Activated T-cell treated with anti-CD3 and anti-CD28 coated beads, Interleukin-2, amount 50 U/mL, for 24 hours (primary cell): ENCODE measurements around the gene CXCR1.

Experiments used
- DNase-seq: peaks from one replicate; pipeline ENCODE4 v3.0.0-alpha.2; 2020
- H3K27ac Mint-ChIP-seq: 2 replicates; pipeline ENCODE4 v1.8.0; 2020; ENCODE audit warnings: mild to moderate bottlenecking, mixed read lengths
- H3K27me3 Mint-ChIP-seq: 2 replicates; pipeline ENCODE4 v1.8.0; 2020; ENCODE audit warnings: mixed read lengths
- H3K36me3 Mint-ChIP-seq: 2 replicates; pipeline ENCODE4 v1.8.0; 2020; ENCODE audit warnings: low read depth, mixed read lengths
- H3K4me1 Mint-ChIP-seq: 2 replicates; pipeline ENCODE4 v1.8.0; 2020; ENCODE audit warnings: low read depth, mixed read lengths
- H3K4me3 Mint-ChIP-seq: 2 replicates; pipeline ENCODE4 v1.8.0; 2020; ENCODE audit warnings: mild to moderate bottlenecking, moderate library complexity, mixed read lengths
- H3K9me3 Mint-ChIP-seq: 2 replicates; pipeline ENCODE4 v1.8.0; 2020; ENCODE audit warnings: mixed read lengths

Gene CXCR1

DNA sequence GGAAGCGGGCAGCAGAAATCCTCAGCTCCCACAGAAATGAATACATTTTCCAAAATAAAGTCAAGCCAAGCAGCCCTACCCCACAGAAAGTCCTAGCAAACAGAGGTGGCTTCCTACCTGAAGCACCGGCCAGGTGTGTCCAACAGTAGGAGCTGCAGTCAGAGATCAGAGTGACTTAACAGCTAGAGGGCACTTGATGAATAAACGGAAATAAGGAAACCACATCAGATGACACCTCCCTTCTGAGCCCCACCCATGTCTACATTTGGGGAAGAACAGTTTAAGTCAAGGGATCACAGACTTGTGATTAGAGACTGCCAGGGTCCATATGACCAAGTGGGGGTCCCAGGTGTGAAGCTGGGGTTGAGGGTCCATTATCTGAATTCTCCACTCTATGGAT, at the start of gene CXCR1:
Gene CXCR1 (minus strand): TSS at position 172 of the 400 bp plus-strand sequence. CDS start 1,751 bp downstream, outside the sequence.
- H3K4me3 Mint-ChIP-seq, result no peak within 1 kb of the TSS
- peak; percentile 35 for DNase-seq
- no peaks in the 10 kb centered on the region for H3K9me3 Mint-ChIP-seq
- H3K27ac Mint-ChIP-seq, result peak within 1 kb of the TSS; percentile 37
- no peaks in the 10 kb centered on the region for H3K27me3 Mint-ChIP-seq
- H3K36me3 Mint-ChIP-seq, result no peaks in the 10 kb centered on the region
- peaks cover 28% of the 10 kb centered on the region for H3K4me1 Mint-ChIP-seq

DNA sequence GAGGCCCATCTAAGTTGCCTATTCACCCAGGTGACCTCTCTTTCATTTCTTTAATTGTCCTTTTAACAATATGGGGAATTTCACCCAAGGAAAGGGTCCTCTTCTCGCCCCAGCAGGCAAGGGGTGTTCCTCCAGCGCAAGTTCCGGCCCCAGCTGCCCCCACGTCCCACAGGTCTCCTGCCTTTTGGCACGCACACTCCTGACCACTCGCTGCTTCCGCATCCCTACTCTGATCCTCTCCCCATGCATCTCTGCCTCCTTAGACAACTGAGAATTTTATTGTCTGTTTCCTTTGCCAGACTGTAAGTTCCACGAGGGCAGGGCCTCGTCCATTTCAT, 49.5 kb upstream of the CXCR1 start:
- Mint-ChIP-seq H3K4me3 (peak overlapping the region; percentile 91), H3K4me1 (peaks cover 33% of the 10 kb centered on the region), H3K9me3 (no peaks in the 10 kb centered on the region), H3K27ac (peak overlapping the region; percentile 94), H3K27me3 (no peaks in the 10 kb centered on the region), H3K36me3 (peaks cover 44% of the 10 kb centered on the region)
- DNase-seq, result no peak

DNA sequence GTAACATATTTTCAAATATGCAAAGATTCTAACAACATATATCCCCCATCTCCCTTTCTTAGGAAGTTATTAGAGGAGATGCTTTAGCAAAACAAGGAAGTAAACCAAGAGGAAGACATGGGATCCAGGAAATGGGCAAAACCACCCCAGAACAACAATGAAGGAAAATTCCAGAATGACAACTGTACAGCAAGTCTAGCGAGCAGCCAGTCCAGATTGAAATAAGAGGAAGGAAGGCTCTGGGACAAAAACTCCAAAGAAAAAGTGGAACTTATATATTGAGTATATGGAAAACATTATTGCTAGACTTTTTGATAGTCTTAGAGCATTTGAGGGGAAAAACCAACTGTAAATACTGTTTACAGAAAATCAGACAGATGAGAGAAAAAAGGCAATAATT, 47.4 kb upstream of the CXCR1 start:
- H3K9me3 Mint-ChIP-seq, result no peaks in the 10 kb centered on the region
- peaks cover 14% of the 10 kb centered on the region for H3K4me1 Mint-ChIP-seq
- peaks cover 22% of the 10 kb centered on the region for H3K36me3 Mint-ChIP-seq
- H3K27ac Mint-ChIP-seq, result no peak overlapping the region
- peaks cover 3% of the 10 kb centered on the region for H3K27me3 Mint-ChIP-seq
- no peak overlapping the region for H3K4me3 Mint-ChIP-seq
- no peak for DNase-seq

DNA sequence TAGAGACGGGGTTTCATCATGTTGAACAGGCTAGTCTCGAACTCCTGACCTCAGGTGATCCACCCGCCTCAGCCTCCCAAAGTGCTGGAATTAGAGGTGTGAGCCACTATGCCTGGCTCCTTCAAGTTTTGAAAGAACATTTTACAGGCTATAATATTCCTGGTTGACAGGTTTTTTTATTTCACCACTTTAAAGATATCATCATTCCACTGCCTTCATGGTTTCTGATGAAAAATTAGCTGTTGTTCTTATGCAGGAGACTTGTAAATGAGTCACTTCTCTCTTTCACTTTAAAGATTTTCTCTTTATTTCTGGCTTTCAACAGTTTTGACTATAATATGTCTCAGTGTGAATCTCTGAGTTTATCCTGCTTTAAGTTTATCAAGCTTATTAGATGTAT, 42.3 kb upstream of the CXCR1 start:
- Mint-ChIP-seq H3K4me3 (no peak overlapping the region), H3K4me1 (no peaks in the 10 kb centered on the region), H3K36me3 (no peaks in the 10 kb centered on the region), H3K9me3 (no peaks in the 10 kb centered on the region), H3K27ac (no peak overlapping the region), H3K27me3 (peaks cover 3% of the 10 kb centered on the region)
- DNase-seq, result no peak

DNA sequence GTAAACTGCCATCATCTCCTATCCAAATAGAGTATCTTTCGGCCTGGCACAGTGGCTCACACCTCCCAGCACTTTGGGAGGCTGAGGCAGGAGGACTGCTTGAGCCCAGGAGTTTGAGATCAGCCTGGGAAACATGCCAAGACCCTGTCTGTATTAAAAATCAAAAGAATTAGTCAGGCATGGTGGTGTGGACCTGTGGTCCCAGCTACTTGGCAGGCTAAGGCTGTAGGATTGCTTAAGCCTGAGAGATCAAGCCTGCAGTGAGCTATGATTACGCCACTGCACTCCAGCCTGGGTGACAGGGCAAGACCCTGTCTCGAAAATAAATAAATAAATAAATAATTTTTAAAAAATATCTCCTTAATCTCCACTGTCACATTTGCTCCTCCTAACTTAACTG, 35.5 kb upstream of the CXCR1 start:
- no peak for DNase-seq
- Mint-ChIP-seq H3K9me3 (no peaks in the 10 kb centered on the region), H3K27ac (no peak overlapping the region), H3K36me3 (no peaks in the 10 kb centered on the region), H3K4me3 (no peak overlapping the region), H3K27me3 (no peaks in the 10 kb centered on the region), H3K4me1 (no peaks in the 10 kb centered on the region)

DNA sequence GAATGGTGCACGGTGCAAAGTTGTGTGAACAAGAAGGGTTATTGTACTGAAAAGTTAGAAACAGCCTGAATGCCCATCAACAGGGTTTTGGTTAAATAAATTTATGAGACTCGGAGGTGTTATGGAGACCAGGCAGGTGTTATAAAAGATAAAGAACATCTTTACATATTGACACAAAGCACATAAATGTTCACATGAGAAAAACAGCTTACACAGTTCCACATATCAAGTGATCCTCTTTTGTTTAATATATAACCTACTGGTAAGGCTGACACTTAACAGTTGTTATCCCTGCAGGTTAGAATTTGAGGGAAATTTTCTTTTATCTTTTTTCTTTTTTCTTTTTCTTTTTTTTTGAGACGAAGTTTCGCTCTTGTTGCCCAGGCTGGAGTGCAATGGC, 30.2 kb upstream of the CXCR1 start:
- no peak for DNase-seq
- H3K36me3 Mint-ChIP-seq, result no peaks in the 10 kb centered on the region
- no peak overlapping the region for H3K4me3 Mint-ChIP-seq
- no peaks in the 10 kb centered on the region for H3K9me3 Mint-ChIP-seq
- no peak overlapping the region for H3K27ac Mint-ChIP-seq
- no peaks in the 10 kb centered on the region for H3K4me1 Mint-ChIP-seq
- no peaks in the 10 kb centered on the region for H3K27me3 Mint-ChIP-seq

DNA sequence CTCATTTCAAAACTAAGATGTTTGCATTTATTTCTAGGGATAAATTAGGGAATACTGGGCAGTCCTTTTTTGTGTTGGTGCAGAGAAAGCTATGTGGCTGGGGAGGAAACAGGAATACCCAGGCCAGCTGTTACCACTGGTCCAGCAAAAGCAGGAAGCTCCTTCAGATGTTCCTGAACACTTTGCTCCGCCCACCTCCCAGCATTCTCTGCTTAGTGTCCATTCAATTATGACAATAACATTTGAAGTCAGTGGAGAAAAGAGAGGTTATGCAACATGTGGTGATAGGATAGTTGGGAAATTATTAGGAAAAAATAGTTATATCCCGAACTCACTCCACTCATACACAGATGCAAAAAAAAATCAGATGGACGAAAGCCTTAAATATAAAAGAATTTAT, 28.1 kb upstream of the CXCR1 start:
- no peaks in the 10 kb centered on the region for H3K4me1 Mint-ChIP-seq
- H3K27me3 Mint-ChIP-seq, result no peaks in the 10 kb centered on the region
- H3K36me3 Mint-ChIP-seq, result no peaks in the 10 kb centered on the region
- H3K4me3 Mint-ChIP-seq, result no peak overlapping the region
- no peaks in the 10 kb centered on the region for H3K9me3 Mint-ChIP-seq
- DNase-seq, result no peak
- no peak overlapping the region for H3K27ac Mint-ChIP-seq

DNA sequence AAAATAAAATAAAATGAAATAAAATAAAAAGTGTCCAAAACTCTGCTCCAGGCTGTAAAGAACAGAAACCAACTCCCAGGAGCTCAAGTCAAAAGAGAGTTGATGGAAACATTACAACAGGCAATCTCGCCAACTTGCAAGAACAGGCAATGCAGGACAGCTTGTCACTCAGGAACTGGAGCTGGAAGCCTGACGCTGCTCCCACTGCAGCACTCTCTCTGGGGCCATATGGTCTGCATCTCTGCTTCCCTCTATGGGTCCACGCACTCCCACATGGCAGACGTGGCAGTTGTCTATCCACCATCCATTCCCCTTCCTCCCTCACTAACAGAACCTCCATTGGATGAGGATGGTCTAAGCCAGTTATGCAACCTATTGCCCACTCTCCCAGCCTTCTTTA, 26.9 kb upstream of the CXCR1 start:
- DNase-seq, result no peak
- no peaks in the 10 kb centered on the region for H3K4me1 Mint-ChIP-seq
- no peak overlapping the region for H3K4me3 Mint-ChIP-seq
- no peak overlapping the region for H3K27ac Mint-ChIP-seq
- no peaks in the 10 kb centered on the region for H3K9me3 Mint-ChIP-seq
- H3K27me3 Mint-ChIP-seq, result no peaks in the 10 kb centered on the region
- H3K36me3 Mint-ChIP-seq, result no peaks in the 10 kb centered on the region

DNA sequence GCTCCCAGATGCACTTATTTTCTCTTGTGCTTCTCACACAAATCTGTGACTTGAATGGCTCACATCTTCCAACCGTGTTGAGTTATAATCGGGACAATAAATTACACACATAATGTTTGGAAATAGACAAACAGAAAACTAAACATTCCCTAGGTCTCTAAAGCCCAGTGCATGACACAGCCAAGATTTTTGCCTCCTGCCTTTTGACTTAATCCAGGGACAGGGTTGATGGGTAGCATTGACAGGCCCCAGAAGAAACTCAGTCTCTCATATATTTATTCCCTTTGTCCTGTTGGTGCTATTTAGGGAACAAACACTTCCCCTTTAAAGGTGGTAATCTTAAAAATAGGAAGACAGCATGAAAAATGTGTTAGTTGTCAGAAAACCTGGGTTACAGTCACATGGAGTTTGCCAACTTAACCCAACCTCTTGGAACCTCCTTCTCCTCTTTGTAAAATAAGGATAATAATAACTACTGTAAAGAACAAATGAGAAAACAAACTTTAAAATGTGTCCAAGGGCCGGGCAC, 26.2 kb upstream of the CXCR1 start:
- no peak for DNase-seq
- H3K36me3 Mint-ChIP-seq, result no peaks in the 10 kb centered on the region
- no peaks in the 10 kb centered on the region for H3K27me3 Mint-ChIP-seq
- H3K4me1 Mint-ChIP-seq, result no peaks in the 10 kb centered on the region
- no peak overlapping the region for H3K4me3 Mint-ChIP-seq
- no peaks in the 10 kb centered on the region for H3K9me3 Mint-ChIP-seq
- no peak overlapping the region for H3K27ac Mint-ChIP-seq

DNA sequence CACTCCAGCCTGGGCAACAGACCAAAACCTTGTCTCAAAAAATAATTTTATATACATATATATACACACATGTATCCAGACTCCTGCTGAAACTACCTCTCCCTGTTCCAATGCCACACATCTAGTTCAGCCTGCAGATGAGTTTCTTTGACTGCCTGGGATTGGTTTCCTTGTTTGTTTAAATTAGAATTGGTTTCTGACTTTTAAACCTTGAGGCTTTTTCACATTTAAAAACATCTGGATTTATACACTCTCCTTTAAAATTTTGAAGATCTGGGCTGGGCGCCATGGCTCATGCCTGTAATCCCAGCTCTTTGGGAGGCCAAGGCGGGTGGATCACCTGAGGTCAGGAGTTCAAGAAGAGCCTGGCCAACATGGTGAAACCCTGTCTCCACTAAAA, 21.8 kb upstream of the CXCR1 start:
- Mint-ChIP-seq H3K4me3 (no peak overlapping the region), H3K4me1 (peaks cover 9% of the 10 kb centered on the region), H3K9me3 (no peaks in the 10 kb centered on the region), H3K27ac (no peak overlapping the region), H3K27me3 (no peaks in the 10 kb centered on the region), H3K36me3 (no peaks in the 10 kb centered on the region)
- DNase-seq, result no peak

DNA sequence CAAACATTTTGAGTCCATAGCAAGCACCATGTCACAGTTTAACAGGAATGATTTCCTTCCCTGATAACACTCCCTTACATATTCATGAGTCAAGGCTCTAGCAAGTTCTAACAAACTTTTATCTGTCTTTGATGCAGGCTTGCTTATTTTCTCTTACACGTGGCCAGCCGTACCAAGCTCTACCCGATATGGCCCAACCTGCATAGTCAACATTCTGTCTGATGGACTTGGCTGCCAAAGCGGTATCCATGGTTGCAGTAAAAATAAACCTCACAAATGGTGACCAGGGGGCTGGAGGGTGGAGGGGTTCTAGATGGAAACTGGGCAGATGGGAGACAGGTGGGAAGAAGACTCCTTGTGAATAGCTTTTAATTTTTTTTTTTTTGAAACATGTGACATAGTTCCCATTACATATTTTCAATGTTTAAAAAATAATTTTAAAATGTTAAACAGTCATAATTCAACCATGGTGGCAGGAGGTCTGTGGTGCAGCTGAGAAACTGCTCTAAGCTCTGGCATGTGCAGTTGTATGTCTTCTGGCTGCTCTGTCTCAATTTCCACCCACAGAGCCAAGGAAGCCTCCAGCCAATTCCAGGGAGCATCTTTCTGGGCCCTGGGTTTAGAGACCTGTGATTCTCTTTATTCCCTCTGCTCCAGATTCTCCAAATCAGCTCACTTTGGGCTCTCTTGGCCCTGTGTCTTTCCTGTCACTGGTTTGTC, 20.7 kb upstream of the CXCR1 start:
- Mint-ChIP-seq H3K27me3 (no peaks in the 10 kb centered on the region), H3K9me3 (no peaks in the 10 kb centered on the region), H3K36me3 (no peaks in the 10 kb centered on the region), H3K4me3 (no peak overlapping the region), H3K27ac (no peak overlapping the region), H3K4me1 (peaks cover 9% of the 10 kb centered on the region)
- DNase-seq, result no peak

DNA sequence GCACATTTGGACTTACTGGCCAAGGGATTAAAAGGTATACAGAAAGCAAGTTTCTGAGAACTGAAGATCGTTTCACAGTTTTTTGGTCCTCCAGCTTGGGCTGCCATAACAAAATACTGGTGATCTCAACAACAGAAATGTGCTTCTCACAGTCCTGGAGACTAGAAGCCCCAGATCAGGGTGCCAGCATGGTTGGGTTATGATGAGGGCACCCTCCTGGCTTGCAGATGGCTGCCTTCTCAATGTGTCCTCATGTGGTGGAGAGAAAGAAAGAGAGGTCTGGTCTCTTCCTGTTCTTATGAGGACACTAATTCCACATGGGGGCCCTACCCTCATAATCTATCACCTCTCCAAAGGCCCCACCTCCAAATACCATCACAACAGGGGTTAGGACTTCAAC, 20.1 kb upstream of the CXCR1 start:
- Mint-ChIP-seq H3K27me3 (no peaks in the 10 kb centered on the region), H3K9me3 (no peaks in the 10 kb centered on the region), H3K36me3 (no peaks in the 10 kb centered on the region), H3K4me1 (peaks cover 9% of the 10 kb centered on the region), H3K4me3 (no peak overlapping the region), H3K27ac (no peak overlapping the region)
- no peak for DNase-seq

DNA sequence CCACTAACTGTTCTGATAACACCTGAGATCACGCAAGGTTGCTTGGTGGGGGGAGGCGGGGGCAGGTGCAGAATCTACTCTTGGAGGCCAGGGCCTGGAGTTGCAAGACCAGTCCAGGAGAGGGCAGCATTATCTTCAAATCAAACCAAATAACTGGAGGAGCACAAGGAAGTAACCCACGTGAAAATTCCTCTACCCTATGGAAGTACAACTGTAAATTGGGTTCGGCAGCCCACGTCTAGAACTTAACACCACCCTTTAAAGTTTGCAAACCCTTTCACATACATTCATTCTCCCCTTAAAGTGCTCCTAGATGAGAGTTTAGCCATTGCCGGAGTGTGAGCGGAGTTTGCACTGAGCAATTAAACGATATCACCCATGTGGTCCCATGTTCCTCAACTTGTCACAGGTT, 19.6 kb upstream of the CXCR1 start:
- peak; percentile 75 for DNase-seq

DNA sequence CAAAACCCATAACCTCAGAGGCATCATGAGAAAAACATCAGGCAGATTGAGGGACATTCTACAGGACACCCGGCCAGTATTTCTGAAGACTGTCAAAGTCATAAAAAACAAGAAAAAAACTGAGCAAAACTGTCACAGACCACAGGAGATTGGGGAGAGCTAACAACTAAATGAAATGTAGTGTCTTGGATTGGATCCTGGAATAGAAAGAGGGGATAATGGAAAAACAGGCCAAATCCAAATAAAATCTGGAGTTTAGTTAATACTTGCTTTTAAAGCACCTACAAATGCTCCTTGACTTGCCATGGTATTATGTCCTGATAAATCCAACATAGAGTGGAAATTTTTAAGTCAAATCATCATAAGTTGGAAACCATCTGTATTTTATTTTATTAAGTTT, 17.6 kb upstream of the CXCR1 start:
- Mint-ChIP-seq H3K27ac (no peak overlapping the region), H3K36me3 (no peaks in the 10 kb centered on the region), H3K9me3 (no peaks in the 10 kb centered on the region), H3K4me3 (no peak overlapping the region), H3K4me1 (peaks cover 9% of the 10 kb centered on the region), H3K27me3 (no peaks in the 10 kb centered on the region)
- no peak for DNase-seq

More for the DNA sequence above, 19.6 kb upstream of the CXCR1 start:
- Mint-ChIP-seq H3K4me3 (no peak overlapping the region), H3K36me3 (no peaks in the 10 kb centered on the region), H3K9me3 (no peaks in the 10 kb centered on the region), H3K4me1 (peaks cover 9% of the 10 kb centered on the region), H3K27ac (peak overlapping the region; percentile 26), H3K27me3 (no peaks in the 10 kb centered on the region)

DNA sequence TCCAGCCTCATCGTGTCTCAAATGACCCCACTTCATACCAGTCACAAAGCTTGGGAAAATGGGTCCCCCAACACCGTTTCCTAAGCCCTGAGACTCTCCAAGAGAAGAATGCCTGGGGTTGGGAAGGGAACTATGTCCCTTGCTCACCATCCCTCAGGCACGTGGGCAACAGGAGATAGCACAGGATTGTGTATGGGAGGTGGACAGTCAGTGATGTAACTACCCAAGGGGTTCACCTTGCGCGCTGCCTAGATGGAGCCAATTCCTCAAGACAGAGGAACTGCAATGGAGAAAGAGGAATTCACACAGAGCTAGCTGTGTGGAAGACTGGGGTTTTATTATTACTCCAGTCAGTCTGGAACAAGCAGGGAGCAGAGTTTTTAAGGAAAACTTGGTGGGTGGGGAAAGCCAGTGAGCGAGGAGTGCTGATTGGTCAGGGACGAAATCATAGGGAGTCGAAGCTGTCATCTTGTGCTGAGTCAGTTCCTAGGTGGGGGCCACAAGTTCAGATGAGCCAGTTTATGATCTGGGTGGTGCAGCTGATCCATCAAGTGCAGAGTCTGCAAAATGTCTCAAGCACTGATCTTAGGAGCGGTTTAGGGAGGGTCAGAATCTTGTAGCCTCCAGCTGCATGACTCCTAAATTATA, 13.8 kb upstream of the CXCR1 start:
- Mint-ChIP-seq H3K27ac (no peak overlapping the region), H3K9me3 (no peaks in the 10 kb centered on the region), H3K36me3 (no peaks in the 10 kb centered on the region), H3K4me3 (no peak overlapping the region), H3K27me3 (no peaks in the 10 kb centered on the region), H3K4me1 (no peaks in the 10 kb centered on the region)
- DNase-seq, result no peak
